ENCODE data around the gene GALNT18. TPM values are rescaled to one million over a fixed set of nuclear protein-coding genes. Genes with fewer than 3 reads are reported as not detected.

The GALNT18 gene
- total RNA-seq, 1 donor from 2014 or later: 38.4 TPM

DNA sequence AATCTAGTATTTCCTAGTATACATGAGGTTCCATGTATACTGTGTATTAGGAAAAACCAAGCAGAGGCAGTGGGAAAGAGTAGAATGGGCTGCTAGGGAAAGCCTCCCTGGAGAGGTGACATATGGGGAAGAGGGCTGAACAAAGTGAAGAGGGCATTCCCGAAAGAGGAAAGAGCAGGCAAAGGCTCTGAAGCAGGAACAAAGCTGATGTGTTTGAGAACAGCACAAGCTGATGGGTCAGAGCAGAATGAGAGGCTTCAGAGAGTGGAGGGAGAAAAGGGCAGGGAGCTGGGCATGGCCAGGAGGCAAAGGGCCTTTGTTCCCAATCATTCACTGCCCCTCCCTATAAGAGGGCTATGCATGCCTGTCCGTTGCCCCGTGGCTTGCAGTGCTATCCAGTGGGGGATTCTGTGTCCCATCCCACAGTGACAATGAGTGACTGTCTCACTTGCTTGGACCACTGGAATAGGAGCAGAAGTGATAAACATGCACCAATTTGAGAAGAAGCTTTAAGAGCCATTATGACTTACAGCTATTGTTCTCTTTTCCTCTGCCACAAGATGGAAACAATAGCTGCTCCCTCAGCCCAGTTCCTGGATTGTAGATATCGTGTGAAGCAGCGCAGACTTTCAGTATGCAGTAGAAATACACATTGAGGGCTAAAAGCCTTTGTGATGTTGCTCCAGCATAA lies 39.6 kb downstream of the GALNT18 start:
- H3K27ac Mint-ChIP-seq (ENCODE audit: unreplicated experiment): no peak overlapping the region
- H3K36me3 Mint-ChIP-seq (ENCODE audit: low read depth): no peaks in the 10 kb centered on the region
- no peak for DNase-seq (ENCODE audit: low spot score)
- TF ChIP-seq, protein P1, sequence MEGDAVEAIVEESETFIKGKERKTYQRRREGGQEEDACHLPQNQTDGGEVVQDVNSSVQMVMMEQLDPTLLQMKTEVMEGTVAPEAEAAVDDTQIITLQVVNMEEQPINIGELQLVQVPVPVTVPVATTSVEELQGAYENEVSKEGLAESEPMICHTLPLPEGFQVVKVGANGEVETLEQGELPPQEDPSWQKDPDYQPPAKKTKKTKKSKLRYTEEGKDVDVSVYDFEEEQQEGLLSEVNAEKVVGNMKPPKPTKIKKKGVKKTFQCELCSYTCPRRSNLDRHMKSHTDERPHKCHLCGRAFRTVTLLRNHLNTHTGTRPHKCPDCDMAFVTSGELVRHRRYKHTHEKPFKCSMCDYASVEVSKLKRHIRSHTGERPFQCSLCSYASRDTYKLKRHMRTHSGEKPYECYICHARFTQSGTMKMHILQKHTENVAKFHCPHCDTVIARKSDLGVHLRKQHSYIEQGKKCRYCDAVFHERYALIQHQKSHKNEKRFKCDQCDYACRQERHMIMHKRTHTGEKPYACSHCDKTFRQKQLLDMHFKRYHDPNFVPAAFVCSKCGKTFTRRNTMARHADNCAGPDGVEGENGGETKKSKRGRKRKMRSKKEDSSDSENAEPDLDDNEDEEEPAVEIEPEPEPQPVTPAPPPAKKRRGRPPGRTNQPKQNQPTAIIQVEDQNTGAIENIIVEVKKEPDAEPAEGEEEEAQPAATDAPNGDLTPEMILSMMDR (IDR thresholded peaks at IDR 0.05): no peak
- no peaks in the 10 kb centered on the region for H3K9me3 Mint-ChIP-seq (ENCODE audit: low read depth)
- H3K4me3 Mint-ChIP-seq (ENCODE audit: unreplicated experiment): no peak overlapping the region
- peaks cover 82% of the 10 kb centered on the region for H3K4me1 Mint-ChIP-seq (ENCODE audit: low read depth)
- H3K27me3 Mint-ChIP-seq (ENCODE audit: low read depth): peaks cover 3% of the 10 kb centered on the region

DNA sequence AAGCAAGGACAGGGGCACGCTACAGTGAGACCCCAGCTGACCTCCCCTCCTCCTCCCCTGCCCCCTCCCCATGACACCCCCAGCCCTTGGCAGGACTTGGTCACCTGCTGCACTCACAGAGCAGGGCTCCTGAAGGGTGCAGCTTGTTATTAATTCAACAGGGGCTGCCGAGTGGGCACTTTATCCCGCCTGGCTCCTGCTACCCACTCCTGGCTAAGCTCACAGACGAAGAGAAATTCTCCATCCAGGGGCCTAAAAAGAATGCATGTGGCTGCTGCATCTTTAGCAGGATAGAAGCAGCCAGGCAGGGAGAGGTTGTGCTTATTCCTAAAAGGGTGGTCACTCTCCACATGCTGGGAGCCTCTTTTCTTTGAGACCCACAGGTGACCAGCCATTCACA lies 40.3 kb downstream of the GALNT18 start:
- Mint-ChIP-seq H3K9me3 (ENCODE audit: low read depth) (no peaks in the 10 kb centered on the region), H3K27me3 (ENCODE audit: low read depth) (peaks cover 3% of the 10 kb centered on the region), H3K27ac (ENCODE audit: unreplicated experiment) (no peak overlapping the region), H3K4me1 (ENCODE audit: low read depth) (peaks cover 77% of the 10 kb centered on the region), H3K36me3 (ENCODE audit: low read depth) (no peaks in the 10 kb centered on the region), H3K4me3 (ENCODE audit: unreplicated experiment) (no peak overlapping the region)
- TF ChIP-seq, protein P1 (IDR thresholded peaks at IDR 0.05): no peak
- DNase-seq (ENCODE audit: low spot score): no peak

DNA sequence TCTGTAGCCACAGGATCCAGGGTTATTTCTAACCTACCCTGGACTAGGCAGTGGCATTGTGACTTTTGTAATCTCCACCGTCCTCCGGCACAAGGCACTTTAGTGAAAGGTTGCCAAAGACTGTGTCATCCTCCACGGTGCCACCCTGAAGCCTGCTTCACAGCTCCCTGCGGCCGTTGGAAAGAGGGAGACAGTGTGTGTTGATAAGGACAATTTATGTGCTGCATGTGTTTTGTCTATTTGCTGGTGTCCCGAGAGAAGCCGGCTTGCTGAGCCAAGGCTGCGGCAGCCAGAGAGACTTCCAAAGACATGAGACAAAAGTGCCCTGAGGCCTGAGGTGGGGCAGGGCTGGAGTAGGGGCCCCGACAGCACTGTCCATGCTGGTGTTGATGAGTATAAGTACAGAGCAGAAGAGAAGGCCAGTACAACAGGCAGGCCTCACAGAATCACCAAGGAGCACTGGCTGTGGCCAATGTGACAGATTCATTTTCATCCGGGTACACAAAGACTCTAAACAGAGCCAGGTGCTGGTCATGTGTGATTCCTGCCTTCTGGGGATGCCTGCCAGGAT lies 40.9 kb downstream of the GALNT18 start:
- TF ChIP-seq, protein P1 (IDR thresholded peaks at IDR 0.05): no peak
- Mint-ChIP-seq H3K9me3 (ENCODE audit: low read depth) (no peaks in the 10 kb centered on the region), H3K27ac (ENCODE audit: unreplicated experiment) (no peak overlapping the region), H3K27me3 (ENCODE audit: low read depth) (peaks cover 3% of the 10 kb centered on the region), H3K4me1 (ENCODE audit: low read depth) (peaks cover 74% of the 10 kb centered on the region), H3K36me3 (ENCODE audit: low read depth) (no peaks in the 10 kb centered on the region), H3K4me3 (ENCODE audit: unreplicated experiment) (no peak overlapping the region)
- DNase-seq (ENCODE audit: low spot score): no peak

DNA sequence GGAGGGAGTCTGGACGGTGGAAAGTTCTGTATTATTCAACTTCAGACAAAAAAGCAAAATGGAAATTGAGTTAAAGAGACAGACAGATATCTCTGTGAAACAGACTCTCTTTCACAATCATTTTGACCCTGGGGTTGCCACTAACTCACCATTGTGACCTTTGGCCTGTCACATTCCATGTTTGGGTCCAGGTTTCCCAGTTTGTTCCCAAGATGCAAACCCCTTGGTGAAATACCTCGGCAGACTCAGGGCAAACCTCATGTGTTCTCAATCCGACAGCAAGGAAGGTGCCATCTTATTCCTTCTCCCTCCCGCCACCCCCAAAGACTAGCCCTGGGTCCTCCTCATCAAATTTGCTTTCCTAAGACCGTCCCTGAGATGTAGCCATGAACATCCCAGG lies 41.8 kb downstream of the GALNT18 start:
- TF ChIP-seq, protein P1 (IDR thresholded peaks at IDR 0.05): no peak
- no peak overlapping the region for H3K4me3 Mint-ChIP-seq (ENCODE audit: unreplicated experiment)
- H3K36me3 Mint-ChIP-seq (ENCODE audit: low read depth): no peaks in the 10 kb centered on the region
- H3K27ac Mint-ChIP-seq (ENCODE audit: unreplicated experiment): no peak overlapping the region
- H3K27me3 Mint-ChIP-seq (ENCODE audit: low read depth): peaks cover 3% of the 10 kb centered on the region
- peaks cover 66% of the 10 kb centered on the region for H3K4me1 Mint-ChIP-seq (ENCODE audit: low read depth)
- no peak for DNase-seq (ENCODE audit: low spot score)
- no peaks in the 10 kb centered on the region for H3K9me3 Mint-ChIP-seq (ENCODE audit: low read depth)

DNA sequence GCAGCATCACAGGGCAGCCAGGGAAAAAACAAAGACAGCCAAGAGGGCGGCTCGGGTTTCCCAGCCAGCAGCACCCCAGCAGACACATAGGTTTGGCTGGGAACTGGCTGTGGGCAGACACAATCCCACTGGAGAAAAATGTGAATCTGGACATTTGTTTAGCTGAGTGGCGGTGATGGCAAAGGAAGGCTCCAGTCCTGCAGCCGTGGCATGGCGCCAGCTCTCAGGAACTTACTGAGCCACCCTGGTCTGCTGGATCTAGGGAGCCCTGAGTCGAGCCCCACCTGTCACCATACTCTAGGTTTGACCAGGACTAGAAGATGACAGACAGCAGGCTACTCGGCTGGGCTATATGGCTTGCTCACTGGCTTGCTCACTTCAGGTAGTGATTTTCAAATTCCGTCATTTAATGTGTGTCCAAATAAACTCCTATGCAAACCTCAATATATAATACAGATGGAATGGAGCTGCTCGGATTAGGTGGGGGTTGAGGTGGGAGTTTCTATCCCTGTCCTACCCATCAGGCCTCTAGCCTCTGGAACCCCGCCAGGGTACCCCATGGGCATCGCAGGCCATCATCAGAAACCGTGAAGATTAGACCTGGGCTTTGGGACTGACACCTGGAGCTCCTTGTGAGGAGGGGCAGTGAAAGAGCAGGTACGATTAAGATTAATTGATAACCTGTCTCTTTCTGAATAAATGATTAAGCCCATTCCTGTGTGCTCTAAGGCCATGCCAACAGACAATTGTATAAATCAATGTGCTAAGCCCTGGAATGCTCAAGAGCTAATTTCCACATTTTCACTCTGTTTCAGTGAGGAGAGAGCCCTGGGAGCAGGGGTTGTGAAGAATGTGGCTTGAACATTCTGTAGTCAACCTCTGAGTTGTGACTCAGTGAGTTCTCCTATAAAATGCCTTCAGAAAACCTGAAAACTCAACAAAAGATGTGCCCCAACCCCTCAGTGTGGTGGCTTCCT lies 42.5 kb downstream of the GALNT18 start:
- peaks cover 3% of the 10 kb centered on the region for H3K27me3 Mint-ChIP-seq (ENCODE audit: low read depth)
- H3K4me3 Mint-ChIP-seq (ENCODE audit: unreplicated experiment): no peak overlapping the region
- peaks cover 59% of the 10 kb centered on the region for H3K4me1 Mint-ChIP-seq (ENCODE audit: low read depth)
- TF ChIP-seq, protein P1 (IDR thresholded peaks at IDR 0.05): no peak
- H3K27ac Mint-ChIP-seq (ENCODE audit: unreplicated experiment): peak overlapping the region; percentile 39
- H3K36me3 Mint-ChIP-seq (ENCODE audit: low read depth): no peaks in the 10 kb centered on the region
- DNase-seq (ENCODE audit: low spot score): no peak
- H3K9me3 Mint-ChIP-seq (ENCODE audit: low read depth): no peaks in the 10 kb centered on the region
